HCT116 (cell line): Measurements from ENCODE around the gene ANKDD1A. TPM values are rescaled to one million over a fixed set of nuclear protein-coding genes. Genes with fewer than 3 reads are reported as not detected.

Experiments
- ATAC-seq: fragments of 200-7000 bp; cut with Tn5 transposase; 2 replicates; pipeline ENCODE4 v1.9.1; 2020; ENCODE audit warnings: mild to moderate bottlenecking, moderate library complexity
- BruUV-seq: library from RNA; stranded (reverse); fragments of 400-500 nt; replicated peaks from 2 replicates; lab custom pipeline; 2021; lab: Mats Ljungman, UMichigan
- CTCF ChIA-PET: fragments of 300-600 bp; sonication (Branson Sonifier 250); formaldehyde crosslinking; loops from one replicate; lab custom pipeline; 2021; ENCODE audit warnings: antibody characterized with exemption; lab: Charles Lee
- POLR2A ChIA-PET: fragments of 300-600, 350-600 bp; sonication (Branson Sonifier 250); formaldehyde crosslinking; loops from one replicate; lab custom pipeline; 2021; ENCODE audit warnings: antibody characterized with exemption; lab: Charles Lee
- RAD21 ChIA-PET, 2 experiments: fragments of 300-600 bp; sonication (Branson Sonifier 250); formaldehyde crosslinking; loops; one replicate each; lab custom pipeline; 2023; ENCODE audit warnings: low total read pairs in 2 of 2; ENCODE audit not compliant: uncharacterized antibody in 2 of 2, unreplicated experiment in 2 of 2, low non-redundant PET in 1 of 2; lab: Charles Lee
- DNase-seq: peaks from one replicate; pipeline ENCODE4 v3.0.0-alpha.2; 2010; ENCODE audit warnings: low read depth, low spot score
- H2AFZ ChIP-seq: fragments of 200-600 bp; shearing (Covaris generic), sonication (generic); 2 replicates; pipeline ENCODE4 v1.6.1; 2017; ENCODE audit warnings: low read depth, mixed run types, mixed read lengths, antibody characterized with exemption, low read length; ENCODE audit not compliant: poor library complexity, severe bottlenecking
- H3K27ac ChIP-seq: 2 replicates; pipeline ENCODE4 v1.5.1; 2012; ENCODE audit warnings: low read depth, low read length
- H3K27me3 ChIP-seq: fragments of 200-600 bp; sonication (generic); 2 replicates; pipeline ENCODE4 v1.6.1; 2016; ENCODE audit warnings: mixed run types, low read length, mixed read lengths; ENCODE audit not compliant: insufficient read depth
- H3K36me3 ChIP-seq, 2 experiments: fragments of 200-500 bp in 1 of 2; fragments of 200-600 bp in 1 of 2; sonication (Bioruptor generic) in 1 of 2; sonication (generic) in 1 of 2; 2 replicates each; pipeline versions ENCODE4 v1.5.1 to v1.6.1; 2014 to 2016; ENCODE audit warnings: low read length in 2 of 2, inconsistent platforms in 1 of 2, mixed read lengths in 1 of 2, mixed run types in 1 of 2; ENCODE audit not compliant: insufficient read depth in 2 of 2, control insufficient read depth in 1 of 2
- H3K4me1 ChIP-seq, 2 experiments: fragments of 200-600 bp in 1 of 2; sonication (generic) in 1 of 2; 2 replicates each; pipeline versions ENCODE4 v1.5.1 to v1.6.1; 2012 to 2017; ENCODE audit warnings: low read length in 2 of 2, inconsistent platforms in 1 of 2, mild to moderate bottlenecking in 1 of 2, mixed read lengths in 1 of 2, mixed run types in 1 of 2, moderate library complexity in 1 of 2; ENCODE audit not compliant: insufficient read depth in 2 of 2, control insufficient read depth in 1 of 2
- H3K4me2 ChIP-seq: fragments of 200-600 bp; sonication (generic); 2 replicates; pipeline ENCODE4 v1.6.1; 2017; ENCODE audit warnings: mixed run types, low read length, mixed read lengths
- H3K4me3 ChIP-seq, 2 experiments: fragments of 200-600 bp in 1 of 2; sonication (generic) in 1 of 2; replicated peaks in 1 of 2; 2 replicates each; pipeline ENCODE4 v1.5.1; 2011 to 2016; ENCODE audit warnings: low read length in 2 of 2, control low read depth in 1 of 2, low read depth in 1 of 2, mild to moderate bottlenecking in 1 of 2, mixed read lengths in 1 of 2, mixed run types in 1 of 2
- H3K79me2 ChIP-seq: fragments of 200-600 bp; sonication (generic); 2 replicates; pipeline ENCODE4 v1.6.1; 2017; ENCODE audit warnings: mild to moderate bottlenecking, mixed run types, low read length, moderate library complexity, mixed read lengths; ENCODE audit not compliant: insufficient read depth
- H3K9ac ChIP-seq: fragments of 200-600 bp; sonication (generic); 2 replicates; pipeline ENCODE4 v1.6.1; 2016; ENCODE audit warnings: low read length, mixed read lengths
- H3K9me2 ChIP-seq: fragments of 200-600 bp; sonication (generic), shearing (Covaris generic); 2 replicates; pipeline ENCODE4 v1.6.1; 2017; ENCODE audit warnings: mixed run types, mild to moderate bottlenecking, moderate library complexity; ENCODE audit not compliant: insufficient read depth
- H3K9me3 ChIP-seq, 2 experiments: fragments of 200-500 bp in 1 of 2; fragments of 200-600 bp in 1 of 2; sonication (Bioruptor generic) in 1 of 2; sonication (generic) in 1 of 2; 2 replicates each; pipeline ENCODE4 v1.6.1; 2014 to 2017; ENCODE audit warnings: low read length in 2 of 2, mixed read lengths in 2 of 2, inconsistent platforms in 1 of 2, low read depth in 1 of 2, mild to moderate bottlenecking in 1 of 2, mixed run types in 1 of 2, moderate library complexity in 1 of 2; ENCODE audit not compliant: control insufficient read depth in 1 of 2, insufficient read depth in 1 of 2
- H4K20me1 ChIP-seq: fragments of 200-600 bp; sonication (generic), shearing (Covaris generic); 2 replicates; pipeline ENCODE4 v1.6.1; 2017; ENCODE audit warnings: mixed run types, mild to moderate bottlenecking, moderate library complexity; ENCODE audit not compliant: insufficient read depth
- CEBPB ChIP-seq: IDR thresholded peaks from 2 replicates; pipeline ENCODE4 v1.6.1; 2012; ENCODE audit warnings: low read depth
- CTCF ChIP-seq, 3 experiments: fragments of 200-600 bp in 1 of 3; sonication (generic) in 1 of 3; IDR thresholded peaks in 2 of 3; conservative IDR thresholded peaks in 1 of 3; 2 replicates each; pipeline ENCODE4 v1.5.1; 2012 to 2017; ENCODE audit warnings: low read depth in 2 of 3, low read length in 2 of 3, antibody characterized with exemption in 1 of 3, borderline replicate concordance in 1 of 3, control low read depth in 1 of 3, mild to moderate bottlenecking in 1 of 3, mixed read lengths in 1 of 3, mixed run types in 1 of 3, moderate library complexity in 1 of 3; ENCODE audit not compliant: insufficient read depth in 1 of 3
- EGR1 ChIP-seq: IDR thresholded peaks from 2 replicates; pipeline ENCODE4 v1.6.1; 2012; ENCODE audit warnings: low read depth
- ELF1 ChIP-seq: IDR thresholded peaks from 2 replicates; pipeline ENCODE4 v1.6.1; 2012; ENCODE audit warnings: low read depth, borderline replicate concordance
- EZH2 ChIP-seq: fragments of 200-600 bp; sonication (generic); IDR thresholded peaks from 2 replicates; pipeline ENCODE4 v1.6.1; 2017; ENCODE audit warnings: antibody characterized with exemption, mixed run types
- FOSL1 ChIP-seq: IDR thresholded peaks from 2 replicates; pipeline ENCODE4 v1.6.1; 2012; ENCODE audit warnings: low read depth
- MAX ChIP-seq: IDR thresholded peaks from 2 replicates; pipeline ENCODE4 v1.6.1; 2012
- POLR2A ChIP-seq: IDR thresholded peaks from 2 replicates; pipeline ENCODE4 v1.7.0; 2011; ENCODE audit warnings: borderline replicate concordance; ENCODE audit not compliant: insufficient read depth, insufficient read length; ENCODE audit errors: extremely low read depth
- POLR2AphosphoS5 ChIP-seq: IDR thresholded peaks from 2 replicates; pipeline ENCODE4 v1.6.1; 2011; ENCODE audit warnings: mild to moderate bottlenecking, low read depth, low read length, moderate library complexity
- SIN3A ChIP-seq: IDR thresholded peaks from 2 replicates; pipeline ENCODE4 v1.6.1; 2012; ENCODE audit warnings: low read depth
- SP1 ChIP-seq: IDR thresholded peaks from 2 replicates; pipeline ENCODE4 v1.6.1; 2012; ENCODE audit warnings: low read depth
- SRF ChIP-seq: IDR thresholded peaks from 2 replicates; pipeline ENCODE4 v1.6.1; 2012; ENCODE audit warnings: low read depth
- TCF7L2 ChIP-seq: IDR thresholded peaks from 2 replicates; pipeline ENCODE4 v1.7.0; 2011; ENCODE audit warnings: borderline replicate concordance, inconsistent platforms; ENCODE audit not compliant: insufficient read depth, insufficient read length; ENCODE audit errors: extremely low read depth
- YY1 ChIP-seq: IDR thresholded peaks from 2 replicates; pipeline ENCODE4 v1.6.1; 2011; ENCODE audit warnings: low read length, low read depth, moderate library complexity, mild to moderate bottlenecking; ENCODE audit not compliant: insufficient replicate concordance; ENCODE audit errors: extremely low read depth
- ZBTB33 ChIP-seq: IDR thresholded peaks from 2 replicates; pipeline ENCODE4 v1.6.1; 2011; ENCODE audit warnings: mild to moderate bottlenecking, low read length, moderate library complexity; ENCODE audit not compliant: insufficient replicate concordance; ENCODE audit errors: extremely low read depth
- ZFX ChIP-seq: fragments of 450-650 bp; IDR thresholded peaks from 2 replicates; pipeline ENCODE4 v1.6.1; 2017
- intact Hi-C: fragments of 100-400 bp; cut with micrococcal nuclease; formaldehyde crosslinking; loops from 2 replicates; pipeline ENCODE4 v1.10.0; 2022
- total RNA-seq: library from RNA; stranded (reverse); gene quantifications from one replicate; pipeline ENCODE4 v1.2.1, GENCODE V29; 2021; ENCODE audit not compliant: unreplicated experiment

ANKDD1A gene
- total RNA-seq, 1 experiment from 2014 or later = 8.1 TPM

- no peak for TF ChIP-seq MAX
- no peak for TF ChIP-seq CTCF (IDR thresholded peaks at IDR 0.05 in 2 of 3, conservative IDR thresholded peaks at IDR 0.05 in 1 of 3; ENCODE audit: borderline replicate concordance in 1 of 3, insufficient read depth in 1 of 3, low read depth in 2 of 3, low read length in 2 of 3)
Observed at GRCh38 chr15:64923546-64923945, 11.8 kb downstream of the ANKDD1A start (continued).

DNA sequence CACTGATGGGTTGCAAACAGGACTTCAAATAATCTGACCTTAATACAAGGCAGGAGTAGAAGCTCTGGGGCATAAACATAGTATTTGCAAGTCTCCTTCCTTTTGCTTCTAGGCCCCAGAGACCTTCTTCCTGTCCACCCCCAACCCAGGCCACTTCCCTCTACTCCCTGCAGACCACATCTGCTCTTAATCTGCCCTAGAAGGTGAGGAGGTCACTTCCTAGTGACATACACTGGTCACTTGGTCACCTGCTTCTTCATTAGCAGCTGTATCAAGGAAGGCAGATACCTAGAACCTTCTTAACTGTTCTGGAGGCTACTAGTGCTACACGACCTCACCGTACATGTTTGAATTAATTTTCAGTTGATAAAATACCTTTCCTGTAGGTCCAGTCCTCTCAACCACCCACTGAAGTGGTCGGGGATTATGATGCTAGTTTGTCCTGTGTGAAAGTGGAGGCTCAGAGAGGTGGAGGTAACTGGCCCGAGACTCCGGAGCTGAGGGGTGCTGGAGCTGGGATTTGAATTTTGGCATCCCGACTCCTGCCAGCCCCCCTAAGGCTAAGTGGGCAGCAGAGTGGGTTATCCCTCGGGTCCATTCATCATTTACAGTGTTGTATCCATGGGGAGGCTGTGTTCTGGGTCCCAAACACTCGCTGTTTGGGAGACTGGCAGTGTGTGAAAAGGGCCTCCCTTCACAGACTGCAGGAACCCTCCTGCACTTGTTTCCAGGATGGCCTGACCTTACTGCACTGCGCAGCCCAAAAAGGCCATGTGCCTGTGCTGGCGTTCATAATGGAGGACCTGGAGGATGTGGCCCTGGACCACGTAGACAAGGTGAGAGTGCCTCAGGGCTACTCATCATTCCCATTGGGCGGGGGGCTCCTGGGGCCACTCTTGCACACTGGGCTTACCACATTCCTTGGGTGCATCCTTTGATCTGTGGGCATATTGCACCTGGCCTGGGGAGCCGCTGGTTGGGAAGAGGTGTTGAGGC, 13.9 kb downstream of the ANKDD1A start:
- H3K9ac ChIP-seq = no peak overlapping the region
- ChIA-PET RAD21 (no interaction called here), POLR2A (no interaction called here), CTCF (no interaction called here)
- DNase-seq (no peak), ATAC-seq (no peak)
- H2AFZ ChIP-seq = no peak overlapping the region
- no peaks in the 10 kb centered on the region for H3K9me3 ChIP-seq
- intact Hi-C loops = no loop called here
- no peaks in the 10 kb centered on the region for H3K9me2 ChIP-seq
- no peaks in the 10 kb centered on the region for H3K27me3 ChIP-seq
- no peak overlapping the region for H3K4me2 ChIP-seq
- no peaks in the 10 kb centered on the region for H4K20me1 ChIP-seq
- BruUV-seq = no TSS peak
- no peaks in the 10 kb centered on the region for H3K36me3 ChIP-seq
- H3K27ac ChIP-seq = no peak overlapping the region
- H3K4me3 ChIP-seq = no peak overlapping the region
- peaks cover 0 to 13% of the 10 kb centered on the region in 2 experiments; a peak in 2 of 4 replicates for H3K4me1 ChIP-seq
- H3K79me2 ChIP-seq = no peaks in the 10 kb centered on the region
- no peak for TF ChIP-seq EGR1
- no peak for TF ChIP-seq TCF7L2
- TF ChIP-seq CEBPB = no peak
- no peak for TF ChIP-seq ELF1
- TF ChIP-seq EZH2 = no peak
- TF ChIP-seq YY1 = no peak
- no peak for TF ChIP-seq SIN3A
- no peak for TF ChIP-seq POLR2AphosphoS5
- no peak for TF ChIP-seq ZBTB33
- TF ChIP-seq SP1 = no peak
- no peak for TF ChIP-seq POLR2A
- TF ChIP-seq ZFX = no peak
- no peak for TF ChIP-seq FOSL1
- no peak for TF ChIP-seq SRF
